Thymus (tissue), 14 donors: ENCODE data around the gene KRTAP2-4. TPM values are rescaled to one million over a fixed set of nuclear protein-coding genes. Genes with fewer than 3 reads are reported as not detected.
"Not testable (repeated sequence)": the region's sequence is repeated elsewhere in the genome, so short reads cannot be mapped to it uniquely, and the experiment has no call there.

Experiments used
- DNase-seq, 9 donors: peaks; one replicate each; pipeline ENCODE4 v3.0.0-alpha.2; 2013; ENCODE audit warnings: low spot score in 9 of 9, low read depth in 6 of 9, missing footprints in 1 of 9
- H3K27ac ChIP-seq, 2 donors: one replicate each; pipeline ENCODE4 v1.5.1; 2013; ENCODE audit warnings: control low read depth in 1 of 2, low read depth in 1 of 2, low read length in 1 of 2, mild to moderate bottlenecking in 1 of 2, moderate library complexity in 1 of 2
- H3K27me3 ChIP-seq, 2 donors: one replicate each; pipeline ENCODE4 v1.5.1; 2013; ENCODE audit warnings: low read length in 1 of 2; ENCODE audit not compliant: control insufficient read depth in 2 of 2, insufficient read depth in 1 of 2
- H3K36me3 ChIP-seq, 2 donors: one replicate each; pipeline ENCODE4 v1.5.1; 2013; ENCODE audit warnings: low read length in 1 of 2, mild to moderate bottlenecking in 1 of 2, moderate library complexity in 1 of 2; ENCODE audit not compliant: control insufficient read depth in 2 of 2, insufficient read depth in 2 of 2
- H3K4me1 ChIP-seq, 2 donors: one replicate each; pipeline ENCODE4 v1.5.1; 2013; ENCODE audit warnings: low read length in 2 of 2; ENCODE audit not compliant: control insufficient read depth in 2 of 2, insufficient read depth in 2 of 2
- H3K4me3 ChIP-seq, 2 donors: one replicate each; pipeline ENCODE4 v1.5.1; 2013; ENCODE audit warnings: low read length in 2 of 2, control low read depth in 1 of 2, mild to moderate bottlenecking in 1 of 2
- H3K9me3 ChIP-seq, 2 donors: one replicate each; pipeline ENCODE4 v1.5.1; 2013; ENCODE audit warnings: low read length in 1 of 2, mild to moderate bottlenecking in 1 of 2; ENCODE audit not compliant: control insufficient read depth in 2 of 2, insufficient read depth in 1 of 2
- WGBS: extraction: QIAGEN DNeasy Blood & Tissue Kit; methylation state at CpG from one replicate; pipeline ENCODE4 v1.1.7; 2013; 5-methylcytosine and 5-hydroxymethylcytosine counted together
- long read RNA-seq, 10 donors: transcript quantifications; one replicate each; lab custom pipeline, GENCODE V29; 2026
- polyA plus RNA-seq: library from polyadenylated mRNA; stranded (reverse); fragments of 200-250 nt; gene quantifications from one replicate; pipeline ENCODE4 v1.2.3, GENCODE V29; 2013
- total RNA-seq: library from RNA; stranded (reverse); fragments of 120-200 nt; gene quantifications from one replicate; pipeline ENCODE4 v1.2.4, GENCODE V29; 2013
- donor health status: healthy.

Gene KRTAP2-4
- total RNA-seq = not detected
- polyA plus RNA-seq = not detected
- long read RNA-seq, donor 1 = 0 reads
- long read RNA-seq, donor 2 = 0 reads
- long read RNA-seq, donor 3 = 0 reads
- long read RNA-seq, donor 4 = 0 reads
- long read RNA-seq, donor 5 = 0 reads
- long read RNA-seq, donor 6 = 0 reads
- long read RNA-seq, donor 7 = 0 reads
- long read RNA-seq, donor 8 = 0 reads
- long read RNA-seq, donor 9 = 0 reads
- long read RNA-seq, donor 10 = 0 reads

GRCh38 chr17:41065829-41066624, at the start of gene KRTAP2-4:
Gene KRTAP2-4 (minus strand): TSS chr17:41065879. CDS start chr17:41065845, 34 bp downstream.
- Histone ChIP-seq H3K9me3 (no peaks in the 10 kb centered on the region), H3K4me1 (no peaks in the 10 kb centered on the region), H3K4me3 (no peak within 1 kb of the TSS), H3K27ac (no peak within 1 kb of the TSS), H3K27me3 (no peaks in the 10 kb centered on the region), H3K36me3 (no peaks in the 10 kb centered on the region)
- DNase-seq = no peak
- 93% methylated on average over 6 of the region's 6 CpGs for WGBS

DNA sequence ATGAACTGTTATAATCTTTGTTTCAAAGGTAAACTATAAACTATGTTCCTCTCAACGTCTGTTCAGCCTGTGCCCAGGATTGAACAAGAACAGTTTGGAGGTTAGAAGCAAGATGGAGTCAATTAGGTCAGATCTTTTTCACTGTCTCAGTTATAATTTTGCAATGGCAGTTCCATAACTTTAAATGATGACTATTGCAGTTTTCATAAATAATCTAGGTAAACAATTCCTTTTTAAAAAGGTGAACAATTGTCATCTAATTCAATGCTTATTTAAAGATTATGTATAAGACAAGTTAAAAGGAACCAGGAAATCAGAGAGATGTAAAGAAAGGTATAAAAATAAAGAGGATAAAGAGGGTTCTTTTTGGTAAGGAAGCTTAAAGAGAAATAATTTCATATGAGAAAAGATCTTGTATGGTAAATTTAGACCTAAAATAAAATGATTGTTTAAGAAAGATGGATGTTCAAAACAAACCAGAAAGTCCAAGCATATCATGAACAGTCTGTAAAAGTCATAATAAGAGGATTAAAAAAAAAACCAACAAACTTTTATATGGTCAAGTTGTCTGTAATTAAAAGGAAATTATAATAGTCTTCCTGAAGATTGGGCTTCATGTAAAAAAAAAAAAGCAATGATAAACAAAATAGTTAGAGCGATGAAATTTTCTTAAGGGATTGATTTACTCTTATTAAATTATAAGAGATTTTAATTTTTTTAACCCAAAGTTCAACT, 45.6 kb upstream of the KRTAP2-4 start:
- Histone ChIP-seq H3K4me1 (no peaks in the 10 kb centered on the region), H3K27me3 (no peaks in the 10 kb centered on the region), H3K27ac (no peak overlapping the region), H3K36me3 (no peaks in the 10 kb centered on the region), H3K4me3 (no peak overlapping the region), H3K9me3 (no peaks in the 10 kb centered on the region)
- DNase-seq = no peak
- 60% methylated on average over 2 of the region's 2 CpGs for WGBS

- H3K4me3 ChIP-seq, H3K4me1 ChIP-seq, DNase-seq, H3K36me3 ChIP-seq, H3K9me3 ChIP-seq, H3K27ac ChIP-seq, H3K27me3 ChIP-seq: not testable (repeated sequence)
- WGBS = 47% methylated on average over 1 of the region's 1 CpG
Measured at GRCh38 chr17:41108728-41109386, 43.2 kb upstream of the KRTAP2-4 start.

DNA sequence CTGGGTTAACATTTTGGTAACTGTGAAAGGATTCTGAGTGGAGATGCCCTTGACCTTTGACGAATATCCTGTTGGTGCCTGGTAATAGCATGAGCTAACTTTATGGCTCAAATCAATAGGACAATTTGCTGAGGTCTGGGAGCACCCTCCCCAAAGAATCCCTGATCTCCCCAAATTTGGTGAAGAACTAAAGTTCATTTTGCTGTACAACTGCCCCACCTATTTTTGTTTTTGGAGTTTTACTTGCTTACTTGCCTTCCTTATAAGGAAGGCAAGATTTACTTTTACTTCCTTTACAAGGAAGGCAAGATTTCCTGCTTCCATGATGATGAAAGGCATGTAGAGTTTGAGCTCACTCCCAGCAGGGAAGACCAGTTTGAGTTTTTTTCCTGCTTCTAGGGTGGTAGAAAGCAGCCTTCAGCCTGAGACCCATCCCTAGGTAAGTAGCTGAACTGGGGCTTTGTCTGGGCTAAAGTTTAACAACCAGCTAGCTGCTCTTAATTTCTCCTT, 42.3 kb upstream of the KRTAP2-4 start:
- H3K9me3 ChIP-seq = no peaks in the 10 kb centered on the region
- H3K36me3 ChIP-seq = no peaks in the 10 kb centered on the region
- DNase-seq = no peak
- no peaks in the 10 kb centered on the region for H3K4me1 ChIP-seq
- no peak overlapping the region for H3K4me3 ChIP-seq
- H3K27me3 ChIP-seq = no peaks in the 10 kb centered on the region
- H3K27ac ChIP-seq = no peak overlapping the region
- 96% methylated on average over 1 of the region's 1 CpG for WGBS

DNA sequence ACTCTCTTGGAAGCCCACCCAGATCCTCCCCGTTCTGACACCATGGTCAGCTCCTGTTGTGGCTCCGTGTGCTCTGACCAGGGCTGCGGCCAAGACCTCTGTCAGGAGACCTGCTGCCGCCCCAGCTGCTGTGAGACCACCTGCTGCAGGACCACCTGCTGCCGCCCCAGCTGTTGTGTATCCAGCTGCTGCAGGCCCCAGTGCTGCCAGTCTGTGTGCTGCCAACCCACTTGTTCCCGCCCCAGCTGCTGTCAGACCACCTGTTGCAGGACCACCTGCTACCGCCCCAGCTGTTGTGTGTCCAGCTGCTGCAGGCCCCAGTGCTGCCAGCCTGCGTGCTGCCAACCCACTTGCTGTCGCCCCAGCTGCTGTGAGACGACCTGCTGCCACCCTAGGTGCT, 39.7 kb upstream of the KRTAP2-4 start, which contains the start of gene KRTAP4-9:
TSS of gene KRTAP4-9 (plus strand) at position 43 of the 400 bp plus-strand sequence. CDS start at position 43, 0 bp downstream.
- H3K27ac ChIP-seq, H3K27me3 ChIP-seq, H3K4me1 ChIP-seq, H3K36me3 ChIP-seq, DNase-seq, H3K9me3 ChIP-seq, H3K4me3 ChIP-seq: not testable (repeated sequence)
- 91% methylated on average over 10 of the region's 10 CpGs for WGBS

DNA sequence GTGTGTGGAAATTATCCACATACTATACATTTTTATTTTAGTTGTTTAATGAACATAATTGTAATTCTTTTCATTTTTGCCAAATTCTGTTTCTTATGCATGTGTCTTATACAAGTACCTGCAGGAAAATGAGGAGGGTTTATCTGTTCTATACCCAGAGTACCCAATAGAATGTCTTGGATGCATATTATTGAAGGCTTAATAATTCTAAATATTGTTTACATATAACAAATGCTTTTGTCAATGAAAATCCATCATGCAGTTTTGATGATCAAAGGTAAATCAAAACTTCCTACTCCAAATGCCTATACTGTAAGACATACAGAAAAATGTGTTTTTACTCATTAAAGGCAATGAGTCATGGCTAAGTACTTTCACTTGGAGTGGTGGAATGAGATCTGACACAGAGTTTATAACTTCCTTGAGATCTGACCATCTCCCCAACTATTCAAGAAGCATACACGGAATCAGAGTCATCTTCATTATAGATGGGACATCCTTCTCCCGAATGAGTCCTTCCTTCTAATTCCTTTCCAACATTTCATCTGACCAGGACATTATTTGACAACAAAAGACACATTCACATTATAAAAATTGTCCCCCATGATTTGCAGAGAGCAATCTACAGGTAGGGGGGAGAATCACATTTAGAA, 38.8 kb upstream of the KRTAP2-4 start:
- H3K27ac ChIP-seq, H3K4me3 ChIP-seq, DNase-seq, H3K9me3 ChIP-seq, H3K36me3 ChIP-seq, H3K27me3 ChIP-seq, H3K4me1 ChIP-seq: not testable (repeated sequence)
- WGBS = 96% methylated on average over 2 of the region's 2 CpGs

DNA sequence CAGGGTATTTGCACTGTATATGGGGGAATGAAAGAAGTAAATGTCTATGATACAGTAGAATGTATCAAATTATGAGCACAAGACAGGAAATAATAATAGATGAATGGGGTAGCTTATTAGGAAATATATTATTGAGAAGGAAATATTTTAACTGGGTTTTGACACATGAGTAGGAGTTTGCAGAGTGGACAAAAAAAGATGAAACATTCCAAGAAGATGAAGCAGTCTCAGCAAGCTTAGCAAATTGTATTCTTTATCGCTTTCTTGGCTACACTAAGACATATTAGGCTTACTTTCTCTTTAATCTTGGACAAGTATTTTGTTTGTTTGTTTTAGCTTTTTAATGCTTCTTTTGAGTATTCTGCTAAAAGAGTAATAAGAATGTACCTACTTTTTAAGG, 38.2 kb upstream of the KRTAP2-4 start:
- no peaks in the 10 kb centered on the region for H3K4me1 ChIP-seq
- DNase-seq = no peak
- H3K27ac ChIP-seq = no peak overlapping the region
- no peaks in the 10 kb centered on the region for H3K36me3 ChIP-seq
- WGBS = 98% methylated on average over 1 of the region's 1 CpG
- no peaks in the 10 kb centered on the region for H3K27me3 ChIP-seq
- H3K9me3 ChIP-seq = no peaks in the 10 kb centered on the region
- H3K4me3 ChIP-seq = no peak overlapping the region

- Histone ChIP-seq H3K4me1 (no peaks in the 10 kb centered on the region), H3K36me3 (no peaks in the 10 kb centered on the region), H3K27me3 (no peaks in the 10 kb centered on the region), H3K4me3 (no peak within 1 kb of the TSS), H3K27ac (no peak within 1 kb of the TSS), H3K9me3 (no peaks in the 10 kb centered on the region)
- no peak for DNase-seq
- 74% methylated on average over 10 of the region's 10 CpGs for WGBS
Measured at GRCh38 chr17:41101586-41102259, 36.0 kb upstream of the KRTAP2-4 start, which contains the start of gene KRTAP4-16. Gene KRTAP4-16 (minus strand): TSS chr17:41102209. CDS start chr17:41102209, 0 bp downstream.
